Loucy (cell line): Measurements from ENCODE around the gene ELMO1.

Experiments
- H2AFZ ChIP-seq: fragments of 200-600 bp; sonication (generic); 2 replicates; pipeline ENCODE4 v1.6.0; 2016; ENCODE audit warnings: antibody characterized with exemption, mild to moderate bottlenecking, low read length, moderate library complexity
- H3F3A ChIP-seq: fragments of 200-600 bp; 2 replicates; pipeline ENCODE4 v1.6.0; 2016; ENCODE audit warnings: antibody characterized with exemption, low read depth, mild to moderate bottlenecking
- H3K27me3 ChIP-seq: fragments of 200-600 bp; sonication (generic); 2 replicates; pipeline ENCODE4 v1.6.1; 2014; ENCODE audit warnings: low read length, mild to moderate bottlenecking; ENCODE audit not compliant: insufficient read depth, poor library complexity, severe bottlenecking
- H3K36me3 ChIP-seq: fragments of 200-600 bp; sonication (generic); 2 replicates; pipeline ENCODE4 v1.6.1; 2016; ENCODE audit warnings: low read length; ENCODE audit not compliant: insufficient read depth
- H3K4me1 ChIP-seq: fragments of 200-600 bp; sonication (generic); 2 replicates; pipeline ENCODE4 v1.5.1; 2014; ENCODE audit warnings: low read length, mild to moderate bottlenecking; ENCODE audit not compliant: insufficient read depth, poor library complexity, severe bottlenecking
- H3K4me2 ChIP-seq: fragments of 200-600 bp; sonication (generic); 2 replicates; pipeline ENCODE4 v1.6.0; 2014; ENCODE audit warnings: antibody characterized with exemption, low read length, low read depth, mild to moderate bottlenecking; ENCODE audit not compliant: poor library complexity, severe bottlenecking
- H3K4me3 ChIP-seq: fragments of 200-600 bp; sonication (generic); 2 replicates; pipeline ENCODE4 v1.5.1; 2014; ENCODE audit warnings: low read length, mild to moderate bottlenecking, mixed read lengths; ENCODE audit not compliant: poor library complexity, severe bottlenecking
- H3K79me2 ChIP-seq: fragments of 200-600 bp; sonication (generic); 2 replicates; pipeline ENCODE4 v1.6.1; 2014; ENCODE audit warnings: low read length; ENCODE audit not compliant: insufficient read depth
- H3K9ac ChIP-seq: fragments of 200-600 bp; sonication (generic); 2 replicates; pipeline ENCODE4 v1.6.0; 2014; ENCODE audit warnings: mild to moderate bottlenecking, low read depth, low read length, moderate library complexity; ENCODE audit not compliant: poor library complexity, severe bottlenecking
- H3K9me2 ChIP-seq: fragments of 200-600 bp; sonication (generic); replicated peaks from 2 replicates; pipeline ENCODE4 v1.6.1; 2016; ENCODE audit warnings: low read depth, low read length, mixed read lengths
- H3K9me3 ChIP-seq: fragments of 200-600 bp; sonication (generic); 2 replicates; pipeline ENCODE4 v1.6.1; 2014; ENCODE audit warnings: mild to moderate bottlenecking, antibody characterized with exemption, low read length, low read depth; ENCODE audit not compliant: insufficient read depth
- H4K20me1 ChIP-seq: fragments of 200-600 bp; sonication (generic); 2 replicates; pipeline ENCODE4 v1.6.0; 2014; ENCODE audit warnings: antibody characterized with exemption, low read length, mild to moderate bottlenecking; ENCODE audit not compliant: insufficient read depth, poor library complexity, severe bottlenecking
- EZH2phosphoT487 ChIP-seq: fragments of 200-600 bp; IDR thresholded peaks from 2 replicates; pipeline ENCODE4 v1.6.1; 2018; ENCODE audit warnings: antibody characterized with exemption, mild to moderate bottlenecking, moderate library complexity, borderline replicate concordance
- TF ChIP-seq, protein P1 (sequence below): fragments of 200-600 bp; sonication (generic); conservative IDR thresholded peaks from 2 replicates; pipeline ENCODE4 v1.5.1; 2014; ENCODE audit warnings: mild to moderate bottlenecking, antibody characterized with exemption, low read length

Gene ELMO1

DNA sequence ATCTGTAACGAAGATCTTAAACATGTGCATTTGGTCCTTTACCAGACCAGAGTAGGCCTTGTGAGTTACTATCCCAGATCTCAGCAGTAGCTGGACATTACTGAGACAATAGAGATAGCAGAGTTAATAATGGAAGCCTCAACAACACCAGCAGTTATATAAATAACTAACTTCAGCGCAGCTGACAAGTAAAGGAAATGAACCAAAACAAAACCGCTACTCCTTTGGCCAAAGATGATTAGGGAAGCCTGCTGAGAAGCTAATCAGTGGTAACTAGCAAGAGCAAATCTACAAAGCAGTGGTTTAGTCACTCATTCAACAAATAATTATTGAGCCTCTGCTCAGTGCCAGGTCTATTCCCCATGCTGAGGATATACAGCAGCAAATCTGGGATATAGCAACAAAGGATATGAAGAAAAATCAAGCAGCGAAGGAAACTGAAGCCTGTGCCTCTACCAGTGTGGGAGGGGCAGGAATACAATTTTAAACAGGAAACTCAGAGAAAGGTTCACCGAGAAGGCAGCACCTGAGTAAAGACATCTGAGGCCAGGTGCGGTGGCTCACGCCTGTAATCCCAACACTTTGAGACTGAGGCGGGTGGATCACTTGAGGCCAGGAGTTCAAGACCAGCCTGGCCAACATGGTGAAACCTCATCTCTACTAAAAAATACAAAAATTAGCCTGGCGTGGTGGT lies 103.6 kb downstream of the ELMO1 start:
- H3K79me2 ChIP-seq = peaks cover 73% of the 10 kb centered on the region
- no peaks in the 10 kb centered on the region for H3K27me3 ChIP-seq
- H3K9ac ChIP-seq = no peak overlapping the region
- H3K4me1 ChIP-seq = peaks cover 73% of the 10 kb centered on the region
- peaks cover 14% of the 10 kb centered on the region for H3F3A ChIP-seq
- no peaks in the 10 kb centered on the region for H3K9me2 ChIP-seq
- no peaks in the 10 kb centered on the region for H3K9me3 ChIP-seq
- H2AFZ ChIP-seq = no peak overlapping the region
- no peaks in the 10 kb centered on the region for H3K36me3 ChIP-seq
- peak overlapping the region; percentile 42 for H3K4me2 ChIP-seq
- TF ChIP-seq, protein P1, sequence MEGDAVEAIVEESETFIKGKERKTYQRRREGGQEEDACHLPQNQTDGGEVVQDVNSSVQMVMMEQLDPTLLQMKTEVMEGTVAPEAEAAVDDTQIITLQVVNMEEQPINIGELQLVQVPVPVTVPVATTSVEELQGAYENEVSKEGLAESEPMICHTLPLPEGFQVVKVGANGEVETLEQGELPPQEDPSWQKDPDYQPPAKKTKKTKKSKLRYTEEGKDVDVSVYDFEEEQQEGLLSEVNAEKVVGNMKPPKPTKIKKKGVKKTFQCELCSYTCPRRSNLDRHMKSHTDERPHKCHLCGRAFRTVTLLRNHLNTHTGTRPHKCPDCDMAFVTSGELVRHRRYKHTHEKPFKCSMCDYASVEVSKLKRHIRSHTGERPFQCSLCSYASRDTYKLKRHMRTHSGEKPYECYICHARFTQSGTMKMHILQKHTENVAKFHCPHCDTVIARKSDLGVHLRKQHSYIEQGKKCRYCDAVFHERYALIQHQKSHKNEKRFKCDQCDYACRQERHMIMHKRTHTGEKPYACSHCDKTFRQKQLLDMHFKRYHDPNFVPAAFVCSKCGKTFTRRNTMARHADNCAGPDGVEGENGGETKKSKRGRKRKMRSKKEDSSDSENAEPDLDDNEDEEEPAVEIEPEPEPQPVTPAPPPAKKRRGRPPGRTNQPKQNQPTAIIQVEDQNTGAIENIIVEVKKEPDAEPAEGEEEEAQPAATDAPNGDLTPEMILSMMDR = no peak
- H4K20me1 ChIP-seq = peaks cover 11% of the 10 kb centered on the region
- H3K4me3 ChIP-seq = no peak overlapping the region

DNA sequence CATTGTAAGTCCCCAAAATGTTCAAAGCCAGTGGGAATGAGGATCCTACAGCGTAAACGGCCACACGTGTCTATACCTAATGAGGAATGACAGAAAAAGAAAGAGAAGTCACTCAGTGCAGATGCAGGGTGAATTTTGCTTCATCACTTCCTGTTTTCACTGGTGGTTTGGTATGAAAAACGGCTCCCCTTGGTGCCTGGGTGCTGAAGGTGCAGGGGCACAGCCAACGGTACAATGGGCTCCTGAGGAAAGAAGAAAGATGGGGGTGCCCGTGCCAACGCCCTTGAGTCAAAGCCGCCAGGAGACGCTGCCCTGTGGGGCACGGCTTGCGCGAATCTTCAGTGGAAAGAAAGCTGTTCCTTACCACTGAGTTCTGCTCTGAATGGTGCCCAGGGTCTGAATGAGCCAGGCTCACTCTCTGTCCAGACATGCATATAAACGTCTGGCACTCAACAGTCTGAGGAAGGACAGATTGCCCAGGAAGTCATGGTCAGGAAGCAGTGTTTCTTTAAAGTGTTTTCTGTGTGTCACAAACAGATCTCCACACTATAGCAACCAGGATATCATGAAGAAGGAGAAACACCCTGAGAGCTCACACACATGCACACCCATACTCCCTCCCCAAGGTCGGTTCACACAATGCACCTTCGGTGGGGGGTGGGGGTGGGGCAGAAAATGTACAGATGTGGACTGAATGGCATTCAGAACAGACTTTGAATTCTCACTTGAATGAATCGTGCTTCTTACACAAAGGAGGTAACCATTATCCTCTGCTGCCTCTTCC lies 105.8 kb downstream of the ELMO1 start:
- no peaks in the 10 kb centered on the region for H3K27me3 ChIP-seq
- H3F3A ChIP-seq = peaks cover 14% of the 10 kb centered on the region
- peak overlapping the region; percentile 75 for H2AFZ ChIP-seq
- no peaks in the 10 kb centered on the region for H3K9me3 ChIP-seq
- H3K4me1 ChIP-seq = peaks cover 77% of the 10 kb centered on the region
- H3K4me3 ChIP-seq = peak overlapping the region; percentile 90
- peak overlapping the region; percentile 84 for H3K9ac ChIP-seq
- H3K4me2 ChIP-seq = peak overlapping the region; percentile 87
- peaks cover 78% of the 10 kb centered on the region for H3K79me2 ChIP-seq
- peaks cover 33% of the 10 kb centered on the region for H4K20me1 ChIP-seq
- H3K36me3 ChIP-seq = peaks cover 7% of the 10 kb centered on the region
- no peaks in the 10 kb centered on the region for H3K9me2 ChIP-seq
- TF ChIP-seq, protein P1 = peak; percentile 69
- TF ChIP-seq EZH2phosphoT487 = no peak

DNA sequence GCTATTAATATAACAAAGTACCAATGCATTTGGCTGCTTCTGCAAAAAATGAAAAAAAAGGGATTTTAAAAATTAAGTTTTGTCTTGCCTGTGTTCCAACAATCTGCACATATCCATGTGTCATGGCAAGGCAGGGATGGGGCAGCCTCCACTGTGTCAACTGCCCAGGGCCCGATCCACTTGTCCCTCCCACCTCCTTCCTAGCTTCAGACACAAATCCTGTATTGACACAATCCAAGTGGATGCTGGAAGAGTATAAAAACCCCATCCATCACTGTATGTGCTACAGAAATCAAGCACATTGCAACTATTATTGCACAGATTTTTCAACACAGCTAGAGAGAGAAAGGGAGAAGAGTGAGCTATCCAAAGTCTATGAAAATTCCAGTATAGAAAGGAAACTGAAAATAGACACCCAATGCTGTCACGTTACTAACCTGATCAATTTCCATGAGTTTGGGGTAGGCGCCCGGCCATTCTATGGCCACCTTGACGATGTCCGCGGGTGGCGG lies 106.4 kb downstream of the ELMO1 start:
- Histone ChIP-seq H3K79me2 (peaks cover 79% of the 10 kb centered on the region), H3F3A (peaks cover 14% of the 10 kb centered on the region)

More for the DNA sequence above, 106.4 kb downstream of the ELMO1 start:
- no peaks in the 10 kb centered on the region for H3K9me2 ChIP-seq
- peaks cover 7% of the 10 kb centered on the region for H3K36me3 ChIP-seq
- H3K27me3 ChIP-seq = no peaks in the 10 kb centered on the region
- H3K9ac ChIP-seq = peak overlapping the region; percentile 84
- TF ChIP-seq EZH2phosphoT487 = no peak
- TF ChIP-seq, protein P1 = no peak
- H3K4me3 ChIP-seq = peak overlapping the region; percentile 90
- H3K4me2 ChIP-seq = peak overlapping the region; percentile 87
- H2AFZ ChIP-seq = no peak overlapping the region
- H3K9me3 ChIP-seq = no peaks in the 10 kb centered on the region
- peaks cover 78% of the 10 kb centered on the region for H3K4me1 ChIP-seq
- H4K20me1 ChIP-seq = peaks cover 38% of the 10 kb centered on the region
